NCI-H1092 (cell line): ENCODE results near the gene NABP1.

Experiments
- DNase-seq: peaks from one replicate; lab custom pipeline; 2025; lab: John Stamatoyannopoulos, UW

The NABP1 gene

DNA sequence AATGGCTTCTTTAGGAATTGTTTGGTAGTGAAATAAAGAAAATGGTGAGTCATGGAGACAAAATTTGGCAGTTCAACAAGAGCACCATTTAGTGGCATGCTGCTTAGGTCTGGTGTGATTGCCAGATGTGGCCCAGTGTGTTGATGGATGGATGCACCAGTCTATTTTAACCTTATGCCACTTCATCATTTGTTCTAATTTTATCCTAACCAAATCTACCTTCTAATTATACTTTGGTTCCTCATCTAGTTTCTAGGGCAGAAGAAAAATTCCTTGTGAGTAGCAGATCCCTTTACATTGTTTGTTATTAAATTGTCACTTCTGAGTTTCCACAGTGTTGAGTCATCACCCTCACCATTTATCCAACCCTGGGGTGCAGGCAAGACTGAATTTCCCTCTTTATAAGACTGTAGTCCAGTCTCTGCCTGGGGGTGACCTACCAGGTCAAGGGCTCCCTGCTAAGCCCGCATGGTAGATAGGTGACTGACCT, 32.5 kb downstream of the NABP1 start:
- no peak for DNase-seq

DNA sequence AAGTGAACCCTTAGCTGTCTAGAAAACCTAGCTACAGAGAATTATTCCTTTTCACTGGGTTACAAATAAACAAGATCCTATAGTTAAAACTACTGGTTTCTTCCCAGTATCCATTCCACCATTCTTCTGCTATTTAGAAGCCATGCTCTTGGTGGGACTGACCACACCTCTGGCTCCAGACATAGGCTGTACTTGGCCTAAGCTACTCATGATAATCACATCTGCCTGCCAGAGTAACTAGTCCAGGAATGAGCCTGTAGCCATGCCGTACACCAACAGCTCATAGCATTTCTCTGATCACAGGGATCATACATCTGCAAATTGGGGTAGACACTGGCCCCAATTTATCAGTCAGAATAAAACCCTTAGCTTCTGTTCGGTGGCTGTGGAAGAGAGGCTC, 33.7 kb downstream of the NABP1 start:
- DNase-seq: no peak

DNA sequence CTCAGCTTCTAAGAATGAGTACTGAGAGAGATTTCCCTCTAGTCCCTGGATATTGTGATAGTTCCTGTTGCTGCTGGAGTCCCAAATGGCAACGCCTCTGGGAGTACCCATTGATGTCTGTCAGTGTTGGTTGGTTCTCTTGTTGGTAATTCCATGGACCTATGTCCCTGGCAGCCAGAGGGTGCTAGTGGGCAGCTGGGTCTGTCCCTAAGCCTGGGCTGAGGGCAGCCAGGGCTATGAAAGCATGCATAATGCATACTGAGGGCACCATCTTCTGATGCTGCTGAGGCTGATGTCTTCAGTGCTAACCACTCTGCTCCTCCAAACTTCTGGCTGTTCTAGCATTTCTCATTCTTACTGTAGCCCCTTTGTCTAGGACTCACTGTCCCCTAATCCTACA, 35.9 kb downstream of the NABP1 start:
- DNase-seq: no peak

DNA sequence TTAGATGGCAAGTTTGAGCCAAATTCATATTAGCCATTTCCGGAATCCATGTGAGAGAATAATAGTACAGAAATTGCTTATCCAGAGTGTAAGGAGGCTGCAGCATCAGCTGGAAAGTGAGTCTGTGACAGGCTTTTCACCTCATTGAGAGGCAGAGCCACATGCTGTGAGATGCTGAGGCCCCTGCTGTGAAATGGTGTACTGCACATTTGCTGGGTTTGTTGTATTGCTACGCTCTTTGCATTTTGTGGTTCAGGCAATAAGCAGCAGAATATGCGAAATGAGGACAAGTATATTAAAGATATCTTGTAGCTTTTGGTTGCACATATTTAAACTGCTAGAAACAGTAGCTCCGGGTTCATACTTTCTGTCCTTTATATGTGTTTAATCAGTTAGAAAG, 37.0 kb downstream of the NABP1 start:
- DNase-seq: no peak

DNA sequence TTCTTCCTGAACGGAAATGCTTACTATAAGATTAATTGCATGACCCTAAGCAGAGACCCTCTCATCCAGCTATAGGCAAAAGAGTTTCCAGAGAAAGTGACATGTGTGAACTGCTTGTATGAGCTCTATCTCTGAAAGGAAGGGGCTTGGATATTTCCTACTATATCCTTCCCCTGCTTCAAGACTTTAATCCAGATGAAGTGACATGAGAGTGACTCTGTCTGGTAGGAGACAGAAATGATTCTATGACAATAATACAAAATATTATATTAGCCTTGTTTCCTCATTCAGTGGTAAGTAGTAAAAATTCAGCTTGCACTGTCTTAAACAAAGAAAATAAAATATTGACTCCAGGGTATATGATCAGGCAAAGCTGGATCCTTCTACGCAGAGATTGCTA, 37.5 kb downstream of the NABP1 start:
- DNase-seq: no peak

DNA sequence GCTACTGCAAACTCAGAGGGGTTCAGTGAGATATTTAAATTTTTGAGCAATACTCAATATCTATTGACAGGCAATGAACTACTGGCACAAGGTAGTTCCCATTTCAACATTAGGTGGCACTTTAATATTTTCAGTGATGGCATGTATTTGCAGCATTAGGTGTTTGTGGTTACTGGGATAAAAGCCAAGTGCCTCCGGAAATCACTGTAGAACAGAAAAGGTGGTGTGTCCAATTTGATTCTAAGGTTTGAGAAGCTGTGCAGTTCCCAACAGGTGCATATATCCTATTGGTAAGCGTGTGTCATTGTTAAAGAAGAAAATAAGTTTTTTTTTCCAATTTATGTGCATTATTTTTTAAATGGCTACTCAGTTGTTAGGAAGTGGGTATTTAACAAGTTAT, 41.3 kb downstream of the NABP1 start:
- no peak for DNase-seq

DNA sequence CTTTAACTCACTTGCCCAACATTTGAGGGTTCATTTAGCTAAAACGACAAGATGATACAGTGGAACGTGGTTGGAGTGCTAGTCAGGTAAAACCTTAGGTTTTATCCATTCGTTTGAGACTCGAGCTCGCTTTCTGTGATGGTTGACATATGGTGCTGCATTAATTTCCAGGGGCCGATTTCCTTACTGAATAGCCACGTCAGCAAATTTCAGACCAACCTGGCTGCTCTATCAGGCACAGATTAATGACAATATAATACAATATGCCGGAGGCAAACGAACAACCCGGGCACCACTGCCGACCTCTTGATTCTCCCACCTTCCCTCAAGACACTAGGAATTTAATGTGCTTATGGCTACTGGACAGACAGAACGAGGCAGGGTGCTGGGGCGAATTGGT, 42.0 kb downstream of the NABP1 start:
- no peak for DNase-seq

DNA sequence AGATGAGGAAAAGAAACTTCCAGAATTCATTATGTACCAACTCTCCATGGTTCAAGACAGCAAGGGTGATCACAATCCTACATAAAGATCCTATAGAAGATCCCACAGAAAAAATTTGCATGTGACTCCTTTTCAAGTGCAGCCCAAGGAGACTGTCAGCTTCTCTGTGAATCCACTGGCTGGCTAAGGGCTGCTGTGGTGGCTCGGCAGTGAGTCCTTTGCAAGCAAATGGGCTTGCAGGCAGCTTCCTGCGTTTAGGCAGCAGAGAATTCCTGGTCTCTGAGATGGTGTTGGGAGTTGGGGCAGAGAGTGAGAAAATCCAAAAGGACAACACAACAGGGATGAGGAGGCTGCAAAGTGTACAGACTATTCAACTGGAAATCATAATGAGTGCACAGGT, 43.4 kb downstream of the NABP1 start:
- DNase-seq: no peak

DNA sequence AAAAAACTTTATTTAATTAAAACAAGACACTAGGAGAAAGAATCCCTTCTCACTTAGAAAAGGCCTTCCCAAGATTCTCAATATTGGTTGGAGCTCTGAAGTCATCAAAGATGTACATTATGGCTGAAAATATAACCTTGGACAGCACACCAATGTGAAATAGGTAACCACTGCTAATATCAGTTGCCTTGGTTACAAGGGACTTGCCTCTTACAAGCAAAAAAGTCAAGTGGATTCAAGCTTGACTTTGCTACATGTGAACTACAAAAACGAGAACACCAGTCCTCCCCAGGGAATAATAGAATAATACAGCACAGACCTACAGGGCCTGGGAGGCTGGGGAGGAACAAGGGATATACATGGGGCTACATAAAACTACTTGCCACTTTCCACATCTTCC, 46.1 kb downstream of the NABP1 start:
- no peak for DNase-seq

DNA sequence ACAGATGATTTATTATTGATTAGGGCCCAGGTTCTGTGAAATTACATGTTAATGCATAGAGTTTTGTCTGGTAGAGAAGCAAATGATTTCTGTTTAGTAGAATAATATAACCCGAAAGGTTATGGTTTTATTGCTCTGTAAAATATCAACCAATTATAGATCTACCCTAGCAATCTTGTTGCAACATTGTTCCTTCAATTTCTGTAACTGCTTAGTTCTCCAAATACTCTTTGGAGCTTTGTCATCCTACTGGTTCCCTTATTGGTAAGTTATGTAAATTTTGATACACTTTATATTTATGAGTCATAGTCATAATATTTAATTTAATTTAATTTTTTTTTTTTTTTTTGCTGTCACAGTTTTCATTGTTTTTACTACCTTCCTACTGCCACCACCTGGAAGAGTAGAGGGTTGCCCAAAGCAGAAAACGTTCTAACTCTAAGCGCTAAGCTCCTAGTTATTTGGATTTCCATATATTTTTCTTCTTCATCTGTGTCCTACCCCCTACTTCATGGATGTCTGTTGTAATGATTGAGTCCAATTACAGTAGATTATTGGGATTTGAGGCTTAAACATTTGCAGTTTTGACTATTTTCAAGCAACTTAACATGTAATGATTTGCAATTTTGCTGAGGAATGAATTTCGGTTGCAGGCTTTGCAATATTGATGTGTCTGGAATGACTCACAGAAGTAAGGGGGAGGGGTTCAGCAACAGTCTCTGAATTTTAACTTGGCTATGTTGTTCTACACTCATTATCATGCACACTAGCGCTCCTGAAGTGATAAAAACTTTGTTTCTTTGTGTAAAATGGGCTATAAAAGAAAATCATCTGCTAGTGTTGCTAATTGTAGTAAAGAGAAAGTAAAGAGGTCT, 51.1 kb downstream of the NABP1 start:
- DNase-seq: no peak

DNA sequence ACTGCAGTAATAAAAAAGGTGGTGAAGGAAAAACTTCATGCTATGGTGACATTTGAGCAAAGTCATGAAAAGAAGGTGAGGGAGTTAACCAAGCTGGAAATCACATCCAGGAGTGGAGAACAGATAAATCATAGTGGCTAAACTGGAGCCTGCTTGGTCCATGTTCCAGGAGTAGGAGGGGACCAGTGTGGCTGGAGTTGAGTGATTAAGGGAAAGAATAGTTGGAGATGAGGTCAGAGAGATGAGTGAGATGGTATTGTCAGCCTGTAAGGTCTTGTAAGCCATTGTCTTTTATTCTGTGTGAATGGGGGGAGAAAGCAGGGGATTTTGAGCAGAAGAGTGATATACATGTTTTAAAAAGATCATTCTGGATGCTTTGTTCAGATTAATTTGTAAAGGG, 52.3 kb downstream of the NABP1 start:
- DNase-seq: no peak
